GM12878 (cell line): Measurements from ENCODE around the gene FSIP1. TPM values are rescaled to one million over a fixed set of nuclear protein-coding genes. Genes with fewer than 3 reads are reported as not detected.

Experiments
- ATAC-seq: fragments of 200-7000 bp; cut with Tn5 transposase; 3 replicates; pipeline ENCODE4 v1.9.1; 2020; ENCODE audit warnings: mild to moderate bottlenecking, moderate library complexity
- BruUV-seq: library from RNA; stranded (reverse); fragments of 400-500 nt; replicated peaks from 2 replicates; lab custom pipeline; 2021; lab: Mats Ljungman, UMichigan
- CTCF ChIA-PET: fragments of 300-600 bp; sonication (Branson Sonifier 250); formaldehyde crosslinking; extraction: SDS; loops from one replicate; lab custom pipeline; 2021; ENCODE audit warnings: inconsistent platforms; lab: Yijun Ruan, JAX
- POLR2A ChIA-PET: fragments of 350-600 bp; formaldehyde crosslinking; extraction: SDS; loops from one replicate; lab custom pipeline; 2021; ENCODE audit warnings: inconsistent platforms; lab: Charles Lee
- RAD21 ChIA-PET: fragments of 300-600 bp; sonication (Branson Sonifier 250); formaldehyde crosslinking; loops from one replicate; lab custom pipeline; 2023; ENCODE audit warnings: antibody characterized with exemption; ENCODE audit not compliant: unreplicated experiment; lab: Charles Lee
- SMC1A ChIA-PET: fragments of 300-600 bp; sonication (Branson Sonifier 250); formaldehyde crosslinking; loops from one replicate; lab custom pipeline; 2023; ENCODE audit not compliant: unreplicated experiment, uncharacterized antibody; lab: Charles Lee
- DNase-seq: peaks from one replicate; pipeline ENCODE4 v3.0.0-alpha.2; 2011; ENCODE audit warnings: low read depth, low spot score
- FAIRE-seq: peaks from 3 replicates; lab custom pipeline; 2011; peaks lifted over from hg19 to GRCh38; lab: Jason Lieb, UNC
- H2AFZ ChIP-seq: 2 replicates; pipeline ENCODE4 v1.6.0; 2011; ENCODE audit warnings: low read depth, low read length, control low read depth; ENCODE audit not compliant: control insufficient read depth
- H3K27ac ChIP-seq: 2 replicates; pipeline ENCODE4 v1.5.1; 2011; ENCODE audit warnings: control low read depth; ENCODE audit not compliant: control insufficient read depth, insufficient read depth
- H3K27me3 ChIP-seq, 2 experiments: replicated peaks in 1 of 2; 2 replicates each; pipeline versions ENCODE4 v1.6.0 to v1.6.1; 2011; ENCODE audit warnings: low read length in 1 of 2; ENCODE audit not compliant: control insufficient read depth in 2 of 2, insufficient read depth in 2 of 2
- H3K36me3 ChIP-seq, 2 experiments: 2 replicates each; pipeline ENCODE4 v1.5.1; 2011; ENCODE audit warnings: low read length in 1 of 2; ENCODE audit not compliant: control insufficient read depth in 2 of 2, insufficient read depth in 2 of 2
- H3K4me1 ChIP-seq: 2 replicates; pipeline ENCODE4 v1.6.1; 2011; ENCODE audit warnings: mild to moderate bottlenecking, low read length, moderate library complexity, mixed read lengths; ENCODE audit not compliant: control insufficient read depth, insufficient read depth
- H3K4me2 ChIP-seq: 2 replicates; pipeline ENCODE4 v1.6.0; 2011; ENCODE audit warnings: control low read depth; ENCODE audit not compliant: control insufficient read depth, insufficient read depth
- H3K4me3 ChIP-seq: fragments of 200-600 bp; sonication (generic); 2 replicates; pipeline ENCODE4 v1.5.1; 2016
- H3K79me2 ChIP-seq: 2 replicates; pipeline ENCODE4 v1.6.0; 2011; ENCODE audit warnings: low read length; ENCODE audit not compliant: control insufficient read depth, insufficient read depth
- H3K9ac ChIP-seq: 2 replicates; pipeline ENCODE4 v1.8.0; 2011; ENCODE audit warnings: low read length, control low read depth, mixed read lengths; ENCODE audit not compliant: control insufficient read depth, insufficient read depth
- H3K9me3 ChIP-seq: replicated peaks from 3 replicates; pipeline ENCODE4 v1.5.1; 2011; ENCODE audit warnings: mild to moderate bottlenecking, low read length; ENCODE audit not compliant: control insufficient read depth, insufficient read depth
- H4K20me1 ChIP-seq: 2 replicates; pipeline ENCODE4 v1.6.0; 2011; ENCODE audit not compliant: control insufficient read depth, insufficient read depth
- BCL3 ChIP-seq: IDR thresholded peaks from 2 replicates; pipeline ENCODE4 v1.6.1; 2011; ENCODE audit warnings: borderline replicate concordance, low read depth, mild to moderate bottlenecking, moderate library complexity, low read length; ENCODE audit not compliant: insufficient read depth, poor library complexity, severe bottlenecking
- EGR1 ChIP-seq, 2 experiments: IDR thresholded peaks; 1 replicate in 1 of 2; 2 replicates in 1 of 2; pipeline ENCODE4 v1.6.1; 2011 to 2012; ENCODE audit warnings: low read depth in 2 of 2, low read length in 2 of 2, borderline replicate concordance in 1 of 2, mild to moderate bottlenecking in 1 of 2, moderate library complexity in 1 of 2
- ESRRA ChIP-seq: IDR thresholded peaks from 2 replicates; pipeline ENCODE4 v1.6.1; 2012; ENCODE audit warnings: mild to moderate bottlenecking, low read length, improper control_type of control experiment
- SREBF1 ChIP-seq: IDR thresholded peaks from 2 replicates; pipeline ENCODE4 v1.6.1; 2012; ENCODE audit warnings: mild to moderate bottlenecking, low read length
- STAT3 ChIP-seq: IDR thresholded peaks from 2 replicates; pipeline ENCODE4 v1.6.1; 2011; ENCODE audit warnings: low read depth, low read length, improper control_type of control experiment
- SUPT20H ChIP-seq: IDR thresholded peaks from 2 replicates; pipeline ENCODE4 v1.6.1; 2011; ENCODE audit warnings: low read depth, mild to moderate bottlenecking, low read length, moderate library complexity, borderline replicate concordance; ENCODE audit not compliant: control insufficient read depth
- ZZZ3 ChIP-seq: IDR thresholded peaks from 2 replicates; pipeline ENCODE4 v1.6.1; 2011; ENCODE audit warnings: low read depth; ENCODE audit not compliant: control insufficient read depth, insufficient read length
- WGBS: methylation state at CpG from one replicate; pipeline ENCODE4 v1.1.6; 2016; ENCODE audit warnings: low lambda C conversion rate; ENCODE audit not compliant: insufficient replicate concordance, insufficient coverage; ENCODE audit errors: missing lambda C conversion rate; 5-methylcytosine and 5-hydroxymethylcytosine counted together
- in situ Hi-C: fragments of 300-500 bp; cut with MboI; formaldehyde crosslinking; loops from 9 replicates; pipeline ENCODE4 v1.14.3; 2018; ENCODE audit warnings: mixed read lengths
- intact Hi-C: fragments of 100-400 bp; cut with micrococcal nuclease; formaldehyde crosslinking; loops from one replicate; pipeline ENCODE4 v1.14.2; 2022; ENCODE audit not compliant: unreplicated experiment
- polyA plus RNA-seq, 11 experiments: library from polyadenylated mRNA; depleted of rRNA in 4 of 11; unstranded in 6 of 11; stranded (reverse) in 5 of 11; fragments of >200 nt; fragmentation: Nextera tagmentation in 4 of 11; fragmentation: Illumina TruSeq in 1 of 11; extraction: Ambion mirVana in 4 of 11; extraction: Trizol in 1 of 11; gene quantifications; 1 replicate in 1 of 11; 2 replicates in 10 of 11; pipeline versions ENCODE4 v1.2.1 to v1.2.3, GENCODE V29; 2011 to 2016; ENCODE audit warnings: inconsistent platforms in 2 of 11, missing spikeins in 2 of 11, low read depth in 1 of 11
- total RNA-seq, 4 experiments: library from RNA; depleted of rRNA in 3 of 4; stranded (reverse); fragments of >200 nt in 3 of 4; fragmentation: Illumina TruSeq in 1 of 4; extraction: Trizol in 1 of 4; gene quantifications; 2 replicates each; pipeline versions ENCODE4 v1.2.1 to v1.2.3, GENCODE V29; 2013 to 2021

Gene FSIP1
- total and polyA plus RNA-seq, 10 of the 15 experiments (the other 5 are each of a cell fraction or from before 2014, with no cell fraction given), result 0.15 to 0.67 (median 0.35) TPM

- no peak overlapping the region for H3K9ac ChIP-seq
- ATAC-seq, result no peak
- no peak overlapping the region for H3K27ac ChIP-seq
- H3K27me3 ChIP-seq, result no peaks in the 10 kb centered on the region; a peak in 1 of 4 replicates
- no peak overlapping the region for H3K4me2 ChIP-seq
- TF ChIP-seq SREBF1 (no peak), ZZZ3 (no peak), EGR1 (IDR thresholded peaks at IDR 0.05; ENCODE audit: borderline replicate concordance in 1 of 2, low read depth in 2 of 2, low read length in 2 of 2) (no peak), STAT3 (no peak), SUPT20H (no peak), BCL3 (no peak), ESRRA (no peak)
- H3K4me1 ChIP-seq, result no peaks in the 10 kb centered on the region
- no peaks in the 10 kb centered on the region for H3K9me3 ChIP-seq
- RAD21 ChIA-PET, result no interaction called here
- no peaks in the 10 kb centered on the region for H3K36me3 ChIP-seq
- WGBS, result 65% methylated on average over 2 of the region's 2 CpGs
- intact Hi-C loops (no loop called here), in situ Hi-C loops (no loop called here)
- no peak for FAIRE-seq
- POLR2A ChIA-PET, result no interaction called here
- DNase-seq, result no peak
- H4K20me1 ChIP-seq, result no peaks in the 10 kb centered on the region
- SMC1A ChIA-PET, result no interaction called here
- H2AFZ ChIP-seq, result no peak overlapping the region
- H3K79me2 ChIP-seq, result no peaks in the 10 kb centered on the region
- CTCF ChIA-PET, result interaction anchor here (1.0 kb wide), 1 partner anchor 43 kb away, joined by 4 read pairs; no protein-coding TSS in a partner anchor
- no peak overlapping the region for H3K4me3 ChIP-seq
- BruUV-seq, result no TSS peak
Observed at GRCh38 chr15:39728845-39729244, 53.8 kb downstream of the FSIP1 start.
